GM19438 (cell line): ENCODE measurements around the gene EIF5A.

Experiments used
- ATAC-seq: cut with Tn5 transposase; IDR thresholded peaks from one replicate; pipeline ENCODE4 v1.9.1; 2021; ENCODE audit warnings: low read depth; ENCODE audit not compliant: unreplicated experiment

The EIF5A gene

DNA sequence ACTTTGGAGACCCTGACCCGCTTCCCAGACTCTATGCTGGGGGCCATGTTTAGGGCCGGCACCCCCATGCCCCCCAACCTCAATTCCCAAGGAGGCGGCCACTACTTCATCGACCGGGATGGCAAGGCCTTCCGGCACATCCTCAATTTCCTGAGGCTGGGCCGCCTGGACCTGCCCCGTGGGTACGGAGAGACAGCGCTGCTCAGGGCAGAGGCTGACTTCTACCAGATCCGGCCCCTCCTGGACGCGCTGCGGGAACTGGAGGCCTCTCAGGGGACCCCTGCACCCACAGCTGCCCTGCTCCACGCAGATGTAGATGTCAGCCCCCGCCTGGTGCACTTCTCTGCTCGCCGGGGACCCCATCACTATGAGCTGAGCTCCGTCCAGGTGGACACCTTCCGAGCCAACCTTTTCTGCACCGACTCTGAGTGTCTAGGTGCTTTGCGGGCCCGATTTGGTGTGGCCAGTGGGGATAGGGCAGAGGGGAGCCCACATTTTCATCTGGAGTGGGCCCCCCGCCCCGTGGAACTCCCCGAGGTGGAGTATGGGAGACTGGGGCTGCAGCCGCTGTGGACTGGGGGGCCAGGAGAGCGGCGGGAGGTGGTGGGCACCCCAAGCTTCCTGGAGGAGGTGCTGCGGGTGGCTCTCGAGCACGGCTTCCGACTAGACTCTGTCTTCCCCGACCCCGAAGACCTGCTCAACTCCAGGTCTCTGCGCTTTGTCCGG, 45.6 kb downstream of the EIF5A start:
- ATAC-seq, result no peak

DNA sequence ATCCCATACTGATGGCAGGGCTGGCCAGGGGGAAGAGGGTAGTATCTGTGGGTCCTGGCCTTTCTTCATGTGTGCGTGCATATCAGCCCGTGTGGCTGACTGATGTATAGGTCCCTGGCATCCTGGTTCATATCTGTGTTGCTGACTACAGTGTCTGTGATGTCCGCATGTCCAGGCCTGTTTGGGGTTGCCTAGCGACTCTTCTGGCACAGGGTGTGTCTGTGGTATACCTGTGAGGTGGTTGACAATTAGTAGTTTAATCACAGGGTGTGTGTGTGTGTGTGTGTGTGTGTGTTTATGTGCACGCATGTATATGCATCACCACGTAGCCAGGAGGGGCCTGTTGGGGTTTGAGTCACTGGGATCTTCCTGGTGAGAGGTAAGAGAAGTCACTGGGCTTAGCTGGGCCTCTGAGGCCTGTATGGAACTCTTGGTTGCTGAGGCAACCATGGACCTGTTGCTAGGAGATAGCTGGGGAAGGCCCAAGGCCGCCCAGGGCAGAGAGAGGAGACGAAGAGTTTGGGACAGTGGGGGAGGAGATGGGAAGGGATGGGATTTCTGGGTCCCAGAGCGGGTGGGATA, 46.9 kb downstream of the EIF5A start:
- no peak for ATAC-seq

DNA sequence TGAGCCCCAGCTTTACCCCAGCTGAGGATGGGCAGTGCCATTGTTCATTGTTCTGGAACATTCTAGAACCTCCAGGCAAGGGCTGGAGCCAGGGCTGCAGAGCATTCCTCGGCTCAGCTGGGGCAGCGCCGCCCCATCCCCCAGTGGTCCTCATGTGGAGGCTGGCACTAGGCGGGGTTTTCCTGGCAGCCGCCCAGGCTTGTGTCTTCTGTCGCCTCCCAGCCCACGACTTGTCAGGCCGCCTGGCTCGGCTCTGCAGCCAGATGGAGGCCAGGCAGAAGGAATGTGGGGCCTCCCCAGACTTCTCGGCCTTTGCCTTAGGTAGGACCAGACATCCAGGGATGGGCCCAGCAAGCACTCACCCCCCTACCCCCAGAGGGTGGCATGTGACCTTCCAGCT, 47.6 kb downstream of the EIF5A start, which contains the start of gene TMEM95:
Gene TMEM95, plus strand, starts transcription at position 104 of the 400 bp plus-strand sequence. Its CDS starts 49 bp downstream, at position 153.
- no peak for ATAC-seq

DNA sequence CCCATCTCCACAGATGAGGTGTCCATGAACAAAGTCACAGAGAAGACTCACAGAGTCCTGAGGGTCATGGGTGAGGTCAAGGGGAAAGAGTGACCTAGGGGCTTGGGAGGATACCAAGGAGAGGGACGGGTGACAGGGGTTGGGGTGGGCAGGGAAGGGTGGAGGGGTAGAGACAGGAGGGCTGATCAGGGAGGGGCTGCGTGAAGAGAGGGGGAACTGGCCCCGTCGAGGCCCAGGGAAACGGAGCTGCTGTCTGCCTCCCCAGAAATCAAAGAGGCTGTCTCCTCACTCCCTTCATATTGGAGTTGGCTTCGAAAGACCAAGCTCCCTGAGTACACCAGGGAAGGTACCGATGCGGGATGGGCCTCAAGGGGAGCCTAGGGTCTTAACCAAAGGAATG, 48.1 kb downstream of the EIF5A start:
- no peak for ATAC-seq

DNA sequence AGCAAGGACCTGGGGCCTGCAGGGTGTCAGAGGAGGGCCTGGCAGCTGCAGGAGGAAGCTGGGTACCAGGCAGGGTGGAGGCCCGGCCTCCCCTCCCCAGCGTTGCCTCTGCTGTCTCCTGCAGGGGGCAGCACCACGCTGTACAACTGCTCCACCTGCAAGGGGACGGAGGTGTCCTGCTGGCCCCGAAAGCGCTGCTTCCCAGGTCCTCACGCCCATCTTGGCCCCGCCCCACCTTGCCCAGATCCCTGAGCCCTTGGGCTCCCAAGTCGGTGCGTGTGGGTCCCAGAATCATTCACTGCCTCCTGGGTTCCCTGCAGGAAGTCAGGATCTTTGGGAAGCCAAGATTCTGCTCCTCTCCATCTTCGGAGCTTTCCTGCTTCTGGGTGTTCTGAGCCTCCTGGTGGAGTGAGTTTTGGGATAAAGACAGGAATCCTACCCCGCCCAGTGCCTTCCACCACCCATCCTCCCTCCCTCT, 48.7 kb downstream of the EIF5A start:
- ATAC-seq, result no peak

DNA sequence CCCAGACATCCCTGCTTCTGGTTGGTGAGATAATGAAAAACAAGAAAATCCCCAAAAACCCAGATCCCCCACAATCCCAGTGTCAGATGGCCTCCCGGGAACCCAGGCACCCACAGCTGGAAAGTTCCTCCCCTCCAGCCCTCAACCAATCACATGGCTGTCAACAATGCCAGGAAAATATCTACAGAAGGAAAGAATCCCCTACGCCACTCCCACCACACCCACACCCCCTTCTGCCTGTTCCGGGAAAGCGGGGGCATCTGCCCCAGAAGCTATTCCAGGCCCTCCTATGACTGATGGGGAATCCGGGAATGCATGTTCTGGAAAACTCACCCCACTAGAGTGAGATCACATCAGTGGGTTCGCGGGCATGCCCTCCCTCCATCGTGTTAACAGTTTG, 49.3 kb downstream of the EIF5A start:
- no peak for ATAC-seq

DNA sequence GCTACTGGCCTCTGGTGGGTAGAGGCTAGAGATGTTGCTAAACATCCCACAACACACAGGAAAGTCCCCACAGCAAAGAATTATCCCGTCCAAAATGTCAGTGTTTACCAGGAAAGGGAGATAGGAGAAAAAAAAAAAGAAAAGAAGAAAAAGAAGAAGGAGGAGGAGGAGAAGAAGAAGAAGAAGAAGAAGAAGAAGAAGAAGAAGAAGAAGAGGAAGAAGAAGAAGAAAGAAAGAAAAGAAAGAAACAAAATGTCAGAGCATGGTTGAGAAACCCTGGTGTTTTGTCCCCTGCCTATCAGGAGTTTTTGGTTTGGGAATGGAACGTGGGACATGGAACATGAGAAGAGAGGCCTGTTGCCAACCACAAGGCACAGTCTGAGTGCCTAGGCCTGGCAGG, 50.0 kb downstream of the EIF5A start:
- ATAC-seq, result no peak

DNA sequence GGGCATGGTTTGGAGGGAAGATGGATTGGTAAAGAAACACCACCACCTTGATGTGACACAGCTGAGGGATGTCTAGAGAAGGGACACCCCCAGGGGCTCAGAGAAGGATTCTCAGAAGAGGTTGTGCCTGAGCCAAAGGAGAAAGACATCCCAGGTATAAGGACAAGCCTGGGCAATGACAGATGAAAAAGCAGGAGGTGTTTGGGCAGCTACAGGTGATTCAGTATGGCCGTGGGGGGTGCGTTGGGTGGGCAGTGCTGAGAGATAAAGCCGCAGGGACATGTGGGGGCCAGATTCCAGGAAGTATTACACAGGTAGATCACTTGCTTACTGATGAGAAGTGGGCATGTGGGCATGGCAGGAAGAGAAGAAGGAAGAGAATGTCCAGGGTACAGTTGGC, 54.5 kb downstream of the EIF5A start:
- no peak for ATAC-seq
